ENCODE measurements around the gene UCK1.

The UCK1 gene

GRCh38 chr9:131530920-131531832 lies at the start of gene UCK1:
Gene UCK1, minus strand, starts transcription at chr9:131531263. Its CDS starts 89 bp downstream, at chr9:131531174.
- no peaks in the 10 kb centered on the region for H3K27me3 Mint-ChIP-seq
- no peaks in the 10 kb centered on the region for H3K9me3 Mint-ChIP-seq (ENCODE audit: low read depth)
- H3K36me3 Mint-ChIP-seq, result no peaks in the 10 kb centered on the region
- peak within 1 kb of the TSS; percentile 83 for H3K4me3 Mint-ChIP-seq
- no peak within 1 kb of the TSS for H3K27ac Mint-ChIP-seq
- peaks cover 29% of the 10 kb centered on the region for H3K4me1 Mint-ChIP-seq (ENCODE audit: low read depth)

GRCh38 chr9:131580358-131580757 lies 49.3 kb upstream of the UCK1 start:
- peaks cover 4% of the 10 kb centered on the region for H3K36me3 Mint-ChIP-seq

GRCh38 chr9:131579789-131580211 lies 48.7 kb upstream of the UCK1 start:
- Mint-ChIP-seq H3K4me1 (ENCODE audit: low read depth) (peaks cover 28% of the 10 kb centered on the region), H3K27me3 (no peaks in the 10 kb centered on the region), H3K4me3 (no peak overlapping the region), H3K27ac (no peak overlapping the region), H3K36me3 (peaks cover 4% of the 10 kb centered on the region), H3K9me3 (ENCODE audit: low read depth) (no peaks in the 10 kb centered on the region)

More at GRCh38 chr9:131580358-131580757, 49.3 kb upstream of the UCK1 start:
- H3K27me3 Mint-ChIP-seq, result no peaks in the 10 kb centered on the region
- no peak overlapping the region for H3K27ac Mint-ChIP-seq
- H3K4me3 Mint-ChIP-seq, result no peak overlapping the region
- no peaks in the 10 kb centered on the region for H3K9me3 Mint-ChIP-seq (ENCODE audit: low read depth)
- peaks cover 34% of the 10 kb centered on the region for H3K4me1 Mint-ChIP-seq (ENCODE audit: low read depth)

DNA sequence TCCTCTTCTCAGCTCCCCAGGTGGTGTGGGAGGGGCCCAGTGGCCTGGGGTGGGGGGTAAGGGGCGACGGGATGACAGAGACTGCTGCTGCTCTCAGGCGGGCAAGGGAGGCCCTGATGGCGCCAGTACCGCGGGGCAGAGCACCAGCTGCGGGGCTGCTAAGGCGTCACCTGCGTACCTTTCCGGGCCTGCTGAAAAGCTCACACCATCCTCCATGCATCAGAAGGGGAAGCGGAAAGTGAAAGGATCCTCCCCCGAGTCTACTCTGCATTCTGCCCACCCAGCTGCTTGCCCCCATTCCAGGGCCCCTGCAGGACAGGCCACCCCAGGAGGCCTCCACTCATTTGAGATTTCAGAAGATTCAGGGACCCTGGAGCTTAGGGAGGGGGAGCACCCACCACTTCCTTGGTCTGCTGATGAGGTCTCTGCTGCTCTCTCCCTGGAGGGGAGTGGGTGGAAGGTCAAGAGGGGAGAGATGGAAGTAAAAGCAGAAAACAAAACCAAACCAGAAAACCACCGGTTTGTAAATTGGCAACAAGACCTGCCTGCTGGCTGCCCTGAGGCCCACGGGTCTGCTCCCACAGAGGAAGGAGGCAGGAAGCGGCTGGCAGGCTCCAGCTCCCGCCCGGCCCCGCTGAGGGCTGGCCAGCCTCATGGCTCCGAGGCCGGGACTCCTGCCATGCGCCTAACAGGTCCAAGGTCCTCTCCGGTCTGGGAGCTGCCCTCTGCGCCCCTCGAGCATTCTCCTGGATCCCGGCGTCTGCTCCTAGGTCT lies 47.9 kb upstream of the UCK1 start:
- Mint-ChIP-seq H3K4me3 (peak overlapping the region; percentile 73), H3K4me1 (ENCODE audit: low read depth) (peaks cover 23% of the 10 kb centered on the region), H3K27ac (peak overlapping the region; percentile 89), H3K27me3 (no peaks in the 10 kb centered on the region), H3K36me3 (peaks cover 4% of the 10 kb centered on the region), H3K9me3 (ENCODE audit: low read depth) (no peaks in the 10 kb centered on the region)

DNA sequence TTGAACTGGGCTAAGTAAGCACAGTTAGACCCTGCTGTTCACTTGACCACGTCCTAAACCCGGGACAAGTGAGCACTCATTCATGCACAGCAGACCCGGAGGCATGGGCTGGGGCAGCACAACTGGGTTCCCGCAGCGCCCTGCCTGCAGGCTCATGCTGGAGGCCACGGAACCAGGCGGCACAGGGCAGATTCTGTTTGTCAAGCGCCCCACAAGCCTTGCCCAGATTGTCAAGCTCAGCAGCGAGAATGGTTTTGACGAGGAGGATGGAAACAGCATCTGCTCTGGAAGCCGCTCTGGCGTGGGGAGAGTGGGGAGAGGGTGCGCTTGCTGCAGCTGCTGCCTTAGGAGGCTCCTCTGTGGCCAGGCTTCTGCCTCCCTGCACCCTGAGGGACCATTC lies 47.0 kb upstream of the UCK1 start:
- peaks cover 4% of the 10 kb centered on the region for H3K36me3 Mint-ChIP-seq
- H3K27ac Mint-ChIP-seq, result peak overlapping the region; percentile 89
- no peaks in the 10 kb centered on the region for H3K27me3 Mint-ChIP-seq
- H3K4me3 Mint-ChIP-seq, result no peak overlapping the region
- peaks cover 20% of the 10 kb centered on the region for H3K4me1 Mint-ChIP-seq (ENCODE audit: low read depth)
- no peaks in the 10 kb centered on the region for H3K9me3 Mint-ChIP-seq (ENCODE audit: low read depth)

GRCh38 chr9:131577005-131578000 lies 46.2 kb upstream of the UCK1 start:
- Mint-ChIP-seq H3K36me3 (peaks cover 4% of the 10 kb centered on the region), H3K4me3 (no peak overlapping the region), H3K9me3 (ENCODE audit: low read depth) (no peaks in the 10 kb centered on the region), H3K27me3 (no peaks in the 10 kb centered on the region), H3K27ac (peak overlapping the region; percentile 89), H3K4me1 (ENCODE audit: low read depth) (peaks cover 20% of the 10 kb centered on the region)

DNA sequence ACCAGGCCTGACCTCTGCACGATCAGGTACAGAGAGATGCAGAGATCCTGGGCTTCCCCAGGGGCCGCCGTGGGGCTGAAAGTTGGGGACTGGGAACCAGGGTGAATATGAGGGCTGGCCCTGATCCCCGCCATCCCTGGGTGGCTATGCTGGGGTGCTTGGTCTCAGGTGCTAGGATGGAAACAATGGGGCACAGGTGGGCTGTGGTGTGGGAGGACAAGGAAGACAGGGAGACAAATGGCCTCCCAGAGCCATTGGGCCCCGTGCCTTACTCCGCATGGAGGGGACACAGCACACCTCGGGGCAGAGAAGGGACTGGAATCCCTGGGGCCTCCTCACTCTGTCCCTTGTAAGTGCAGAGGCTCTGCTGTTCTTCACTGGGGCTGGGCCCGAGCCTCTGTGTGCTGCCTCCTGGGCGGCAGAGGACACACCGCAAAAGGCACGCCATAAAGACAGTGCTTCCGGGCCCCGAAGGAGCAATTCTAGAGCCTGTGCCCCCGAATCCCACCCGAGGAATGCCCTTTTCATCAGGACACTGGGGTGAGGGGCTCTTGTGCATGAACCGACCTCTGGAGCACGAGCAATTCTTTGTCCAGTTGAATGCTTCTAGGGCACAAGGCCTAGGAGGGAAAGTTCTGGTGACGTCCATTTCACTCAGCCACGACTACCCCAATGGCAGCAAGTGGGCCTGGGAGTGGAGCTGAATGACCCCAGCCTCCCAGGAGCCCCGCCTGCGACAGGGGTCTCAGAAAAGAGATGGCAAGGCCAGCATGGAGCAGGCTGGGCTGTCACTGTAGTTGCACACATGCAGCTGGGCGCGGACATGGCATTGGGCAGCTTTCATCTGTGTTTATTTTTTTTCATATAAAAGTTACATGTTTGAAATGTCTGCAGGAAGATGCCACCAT lies 45.1 kb upstream of the UCK1 start:
- no peak overlapping the region for H3K27ac Mint-ChIP-seq

GRCh38 chr9:131574730-131575640 lies 43.9 kb upstream of the UCK1 start:
- Mint-ChIP-seq H3K36me3 (no peaks in the 10 kb centered on the region), H3K4me3 (no peak overlapping the region), H3K27me3 (no peaks in the 10 kb centered on the region), H3K4me1 (ENCODE audit: low read depth) (peaks cover 21% of the 10 kb centered on the region), H3K27ac (no peak overlapping the region), H3K9me3 (ENCODE audit: low read depth) (no peaks in the 10 kb centered on the region)

More for the DNA sequence above, 45.1 kb upstream of the UCK1 start:
- Mint-ChIP-seq H3K4me3 (no peak overlapping the region), H3K36me3 (no peaks in the 10 kb centered on the region), H3K9me3 (ENCODE audit: low read depth) (no peaks in the 10 kb centered on the region), H3K27me3 (no peaks in the 10 kb centered on the region), H3K4me1 (ENCODE audit: low read depth) (peaks cover 20% of the 10 kb centered on the region)

DNA sequence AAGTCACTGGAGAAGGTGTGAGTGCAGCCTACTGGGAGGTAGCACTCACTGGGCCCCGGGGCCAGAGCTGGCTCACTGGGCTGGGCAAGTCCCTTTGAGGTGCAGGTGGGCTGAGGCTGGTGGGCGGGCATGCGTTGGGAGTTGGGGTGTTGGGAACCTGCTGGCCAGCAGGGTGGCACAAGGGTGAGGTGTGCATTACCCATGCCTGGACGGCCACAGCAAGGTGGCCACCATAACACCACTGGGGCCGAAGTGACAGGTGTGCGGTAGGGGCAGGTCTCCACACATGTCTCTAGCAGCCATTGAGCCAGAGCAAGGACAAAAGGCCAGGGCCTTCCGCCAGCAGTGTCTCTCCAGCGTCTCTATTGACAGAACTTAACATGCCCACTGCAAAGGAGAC lies 36.8 kb upstream of the UCK1 start:
- H3K9me3 Mint-ChIP-seq (ENCODE audit: low read depth), result no peaks in the 10 kb centered on the region
- H3K4me3 Mint-ChIP-seq, result no peak overlapping the region
- no peaks in the 10 kb centered on the region for H3K27me3 Mint-ChIP-seq
- H3K4me1 Mint-ChIP-seq (ENCODE audit: low read depth), result peaks cover 2% of the 10 kb centered on the region
- H3K27ac Mint-ChIP-seq, result no peak overlapping the region
- peaks cover 7% of the 10 kb centered on the region for H3K36me3 Mint-ChIP-seq

DNA sequence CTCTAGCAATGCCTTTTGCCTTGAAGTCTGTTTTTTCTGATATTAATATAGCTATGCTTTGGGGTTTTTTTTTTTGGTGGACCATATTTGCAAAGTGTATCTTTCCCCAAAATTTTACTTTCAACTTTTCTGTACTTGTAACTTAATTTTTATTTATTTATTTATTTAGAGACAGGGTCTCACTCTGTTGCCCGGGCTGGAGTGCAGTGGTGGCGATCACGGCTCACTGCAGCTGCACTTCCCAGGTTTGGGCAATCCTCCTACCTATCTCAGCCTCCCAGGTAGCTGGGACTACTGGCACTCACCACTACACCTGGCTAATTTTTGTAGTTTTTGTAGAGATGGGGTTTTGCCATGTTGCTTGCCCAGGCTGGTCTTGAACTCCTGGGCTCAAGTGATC lies 35.1 kb upstream of the UCK1 start:
- H3K4me3 Mint-ChIP-seq, result no peak overlapping the region
- H3K27ac Mint-ChIP-seq, result no peak overlapping the region
- peaks cover 7% of the 10 kb centered on the region for H3K36me3 Mint-ChIP-seq
- no peaks in the 10 kb centered on the region for H3K27me3 Mint-ChIP-seq
- H3K4me1 Mint-ChIP-seq (ENCODE audit: low read depth), result peaks cover 2% of the 10 kb centered on the region
- no peaks in the 10 kb centered on the region for H3K9me3 Mint-ChIP-seq (ENCODE audit: low read depth)

- peaks cover 7% of the 10 kb centered on the region for H3K36me3 Mint-ChIP-seq
- peaks cover under 1% of the 10 kb centered on the region for H3K4me1 Mint-ChIP-seq (ENCODE audit: low read depth)
- H3K4me3 Mint-ChIP-seq, result no peak overlapping the region
- H3K9me3 Mint-ChIP-seq (ENCODE audit: low read depth), result no peaks in the 10 kb centered on the region
- H3K27me3 Mint-ChIP-seq, result no peaks in the 10 kb centered on the region
- H3K27ac Mint-ChIP-seq, result no peak overlapping the region
Measured at GRCh38 chr9:131565369-131565768, 34.3 kb upstream of the UCK1 start.

DNA sequence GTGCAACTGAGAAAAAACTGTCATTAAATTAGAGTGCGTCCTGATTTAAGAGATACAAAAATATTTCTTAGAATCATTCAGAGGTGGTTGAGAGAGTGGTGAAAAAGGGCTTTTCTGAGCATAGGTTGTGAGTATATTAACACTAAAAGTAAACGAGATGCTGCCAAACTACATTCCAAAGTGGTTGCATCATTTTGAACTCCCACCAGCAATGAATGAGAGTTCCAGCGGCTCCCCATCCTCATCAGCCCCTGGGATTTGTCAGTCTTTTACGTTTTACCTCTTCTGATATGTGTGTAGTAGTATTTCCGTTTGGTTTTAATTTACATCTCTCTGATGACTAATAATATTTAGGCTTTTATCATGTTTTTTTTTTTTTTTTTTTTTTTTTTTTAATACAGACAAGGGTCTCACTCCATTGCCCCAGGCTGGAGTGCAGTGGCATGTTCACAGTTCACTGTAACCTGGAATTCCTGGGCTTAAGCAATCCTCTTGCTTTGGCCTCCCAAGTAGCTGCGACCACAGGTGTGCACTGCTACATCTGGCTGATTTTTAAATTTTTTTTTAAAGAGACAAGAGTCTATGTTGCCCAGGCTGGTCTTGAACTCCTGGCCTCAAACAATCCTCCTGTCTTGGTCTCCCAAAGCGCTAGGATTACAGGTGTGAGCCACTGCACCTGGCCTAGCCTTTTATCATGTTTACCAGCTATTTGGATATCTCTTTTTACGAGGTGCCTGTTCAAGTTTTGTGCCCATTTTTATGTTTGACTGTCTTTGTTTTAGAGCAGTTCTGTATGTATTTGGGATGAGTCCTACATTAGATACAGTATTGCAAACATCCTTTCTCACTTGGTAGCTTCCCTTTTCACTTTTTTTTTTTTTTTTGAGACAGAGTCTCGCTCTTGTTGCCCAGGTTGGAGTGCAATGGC lies 31.2 kb upstream of the UCK1 start:
- Mint-ChIP-seq H3K36me3 (peaks cover 2% of the 10 kb centered on the region), H3K9me3 (ENCODE audit: low read depth) (no peaks in the 10 kb centered on the region), H3K27me3 (no peaks in the 10 kb centered on the region), H3K27ac (no peak overlapping the region), H3K4me3 (no peak overlapping the region), H3K4me1 (ENCODE audit: low read depth) (no peaks in the 10 kb centered on the region)
